ENCODE measurements around the gene ANKRD33B.

GRCh38 chr5:10695055-10695649, 131.3 kb downstream of the ANKRD33B start:
- TF ChIP-seq POLR2AphosphoS5 (IDR thresholded peaks at IDR 0.05; ENCODE audit: insufficient read depth in 1 of 2, low read depth in 1 of 2) = peak; percentile 15 to 26
- TF ChIP-seq, protein P1, sequence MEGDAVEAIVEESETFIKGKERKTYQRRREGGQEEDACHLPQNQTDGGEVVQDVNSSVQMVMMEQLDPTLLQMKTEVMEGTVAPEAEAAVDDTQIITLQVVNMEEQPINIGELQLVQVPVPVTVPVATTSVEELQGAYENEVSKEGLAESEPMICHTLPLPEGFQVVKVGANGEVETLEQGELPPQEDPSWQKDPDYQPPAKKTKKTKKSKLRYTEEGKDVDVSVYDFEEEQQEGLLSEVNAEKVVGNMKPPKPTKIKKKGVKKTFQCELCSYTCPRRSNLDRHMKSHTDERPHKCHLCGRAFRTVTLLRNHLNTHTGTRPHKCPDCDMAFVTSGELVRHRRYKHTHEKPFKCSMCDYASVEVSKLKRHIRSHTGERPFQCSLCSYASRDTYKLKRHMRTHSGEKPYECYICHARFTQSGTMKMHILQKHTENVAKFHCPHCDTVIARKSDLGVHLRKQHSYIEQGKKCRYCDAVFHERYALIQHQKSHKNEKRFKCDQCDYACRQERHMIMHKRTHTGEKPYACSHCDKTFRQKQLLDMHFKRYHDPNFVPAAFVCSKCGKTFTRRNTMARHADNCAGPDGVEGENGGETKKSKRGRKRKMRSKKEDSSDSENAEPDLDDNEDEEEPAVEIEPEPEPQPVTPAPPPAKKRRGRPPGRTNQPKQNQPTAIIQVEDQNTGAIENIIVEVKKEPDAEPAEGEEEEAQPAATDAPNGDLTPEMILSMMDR (IDR thresholded peaks at IDR 0.05) = peak; percentile 42 to 61 (median 53)

All from vagina (tissue), 2 donors.